ENCODE results near the gene KCNK15. TPM values are rescaled to one million over a fixed set of nuclear protein-coding genes. Genes with fewer than 3 reads are reported as not detected.
"Not testable (repeated sequence)": the region's sequence is repeated elsewhere in the genome, so short reads cannot be mapped to it uniquely, and the experiment has no call there.

The KCNK15 gene
- total RNA-seq (2022) (0.93 and 1.4 TPM in 2 replicates), Bru-seq, nascent RNA (percentile 34 among the genes with signal in this experiment), BruChase-seq, experiment 1, labeled RNA remaining after a 6-hour chase (percentile 15 among the genes with signal in this experiment), BruChase-seq, experiment 2, labeled RNA remaining after a 2-hour chase (percentile 15 among the genes with signal in this experiment)
- long read RNA-seq, transcript KCNK15-201 (2 exons, 2,599 nt) = major isoform, 6 of 7 reads
- long read RNA-seq, partial matches to known transcripts = 0 of 7 reads
- long read RNA-seq, other reads (novel, unspliced or antisense) = 1 of 7 reads

GRCh38 chr20:44745598-44746366, at the start of gene KCNK15:
KCNK15 (plus strand) TSS chr20:44745865; CDS start chr20:44745911, 46 bp downstream.
- H3K36me3 Mint-ChIP-seq (ENCODE audit: insufficient read depth, unreplicated experiment) = no peaks in the 10 kb centered on the region
- no TSS peak for BruUV-seq (replicated peaks)
- H3K27me3 Mint-ChIP-seq (ENCODE audit: insufficient read depth, unreplicated experiment) = peaks cover 60% of the 10 kb centered on the region
- POLR2A ChIA-PET = interaction anchor here (0.6 to 0.7 kb wide), 2 partner anchors 17 to 24 kb away, joined by 3 read pairs; no protein-coding TSS in a partner anchor
- H3K27ac Mint-ChIP-seq (ENCODE audit: low read depth, unreplicated experiment) = no peak within 1 kb of the TSS
- DNase-seq (ENCODE audit: unreplicated experiment) = no peak
- TF ChIP-seq, protein P1, sequence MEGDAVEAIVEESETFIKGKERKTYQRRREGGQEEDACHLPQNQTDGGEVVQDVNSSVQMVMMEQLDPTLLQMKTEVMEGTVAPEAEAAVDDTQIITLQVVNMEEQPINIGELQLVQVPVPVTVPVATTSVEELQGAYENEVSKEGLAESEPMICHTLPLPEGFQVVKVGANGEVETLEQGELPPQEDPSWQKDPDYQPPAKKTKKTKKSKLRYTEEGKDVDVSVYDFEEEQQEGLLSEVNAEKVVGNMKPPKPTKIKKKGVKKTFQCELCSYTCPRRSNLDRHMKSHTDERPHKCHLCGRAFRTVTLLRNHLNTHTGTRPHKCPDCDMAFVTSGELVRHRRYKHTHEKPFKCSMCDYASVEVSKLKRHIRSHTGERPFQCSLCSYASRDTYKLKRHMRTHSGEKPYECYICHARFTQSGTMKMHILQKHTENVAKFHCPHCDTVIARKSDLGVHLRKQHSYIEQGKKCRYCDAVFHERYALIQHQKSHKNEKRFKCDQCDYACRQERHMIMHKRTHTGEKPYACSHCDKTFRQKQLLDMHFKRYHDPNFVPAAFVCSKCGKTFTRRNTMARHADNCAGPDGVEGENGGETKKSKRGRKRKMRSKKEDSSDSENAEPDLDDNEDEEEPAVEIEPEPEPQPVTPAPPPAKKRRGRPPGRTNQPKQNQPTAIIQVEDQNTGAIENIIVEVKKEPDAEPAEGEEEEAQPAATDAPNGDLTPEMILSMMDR (IDR thresholded peaks at IDR 0.05; ENCODE audit: unreplicated experiment) = no peak
- intact Hi-C loops (cut with micrococcal nuclease) = no loop called here
- H3K9me3 Mint-ChIP-seq (ENCODE audit: unreplicated experiment) = no peaks in the 10 kb centered on the region
- CTCF ChIA-PET = interaction anchor here (0.6 to 5.8 kb wide), 6 partner anchors 8 to 897 kb away, joined by 4 to 102 read pairs (median 34); no protein-coding TSS in a partner anchor
- peaks cover 20% of the 10 kb centered on the region for H3K4me1 Mint-ChIP-seq (ENCODE audit: insufficient read depth, unreplicated experiment)
- H3K4me3 Mint-ChIP-seq (ENCODE audit: unreplicated experiment) = peak within 1 kb of the TSS; percentile 39

DNA sequence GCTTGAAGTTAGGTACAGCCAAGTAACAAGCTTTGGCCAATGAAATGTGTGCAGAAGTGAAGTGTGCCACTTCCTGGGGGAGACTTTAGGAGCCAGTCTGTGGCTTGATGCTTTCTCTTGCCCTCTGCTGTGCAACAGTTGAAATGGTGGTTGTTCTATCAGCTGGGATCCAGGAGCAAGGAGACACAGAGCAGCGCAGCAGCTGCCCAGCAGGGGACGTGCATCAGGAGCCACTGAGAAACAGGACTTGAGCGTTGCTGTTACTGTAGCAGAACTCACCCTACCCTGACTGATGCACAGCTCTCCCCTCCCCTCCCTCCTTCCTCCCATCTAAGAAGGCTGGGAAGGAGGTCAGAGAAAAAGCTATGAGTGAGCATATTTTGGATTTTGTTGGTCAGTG, 49.4 kb upstream of the KCNK15 start:
- Mint-ChIP-seq H3K27ac (ENCODE audit: low read depth, unreplicated experiment) (no peak overlapping the region), H3K9me3 (ENCODE audit: unreplicated experiment) (no peaks in the 10 kb centered on the region), H3K4me3 (ENCODE audit: unreplicated experiment) (no peak overlapping the region), H3K36me3 (ENCODE audit: insufficient read depth, unreplicated experiment) (no peaks in the 10 kb centered on the region), H3K4me1 (ENCODE audit: insufficient read depth, unreplicated experiment) (peaks cover 23% of the 10 kb centered on the region), H3K27me3 (ENCODE audit: insufficient read depth, unreplicated experiment) (no peaks in the 10 kb centered on the region)
- CTCF ChIA-PET = interaction anchor here (0.6 to 4.2 kb wide), 6 partner anchors 8 to 56 kb away, joined by 3 to 35 read pairs (median 4); no protein-coding TSS in a partner anchor
- intact Hi-C loops (cut with micrococcal nuclease) = no loop called here
- BruUV-seq (replicated peaks) = no TSS peak
- POLR2A ChIA-PET = interaction anchor here (1.0 to 1.1 kb wide), 2 partner anchors 24 to 33 kb away, joined by 3 to 4 read pairs; no protein-coding TSS in a partner anchor
- no peak for DNase-seq (ENCODE audit: unreplicated experiment)
- TF ChIP-seq, protein P1 (IDR thresholded peaks at IDR 0.05; ENCODE audit: unreplicated experiment) = no peak

DNA sequence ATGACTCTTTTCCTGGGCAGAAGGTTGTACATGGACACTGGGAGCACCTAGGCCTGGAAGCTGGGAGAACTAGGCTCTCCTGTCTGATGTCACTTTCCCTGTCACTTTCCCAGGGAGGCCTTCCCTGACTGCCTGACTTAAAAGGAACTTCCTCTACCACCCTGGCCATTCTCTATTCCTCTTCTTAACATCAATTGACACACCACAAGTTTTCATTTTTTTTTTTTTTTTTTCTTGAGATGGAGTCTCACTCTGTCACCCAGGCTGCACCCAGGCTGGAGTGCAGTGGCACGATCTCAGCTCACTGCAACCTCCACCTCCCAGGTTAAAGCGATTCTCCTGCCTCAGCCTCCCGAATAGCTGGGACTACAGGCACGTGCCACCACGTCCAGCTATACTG, 48.6 kb upstream of the KCNK15 start:
- H3K36me3 Mint-ChIP-seq (ENCODE audit: insufficient read depth, unreplicated experiment); intact Hi-C loops (cut with micrococcal nuclease); BruUV-seq (replicated peaks); DNase-seq (ENCODE audit: unreplicated experiment); H3K9me3 Mint-ChIP-seq (ENCODE audit: unreplicated experiment); H3K27ac Mint-ChIP-seq (ENCODE audit: low read depth, unreplicated experiment); H3K27me3 Mint-ChIP-seq (ENCODE audit: insufficient read depth, unreplicated experiment); H3K4me3 Mint-ChIP-seq (ENCODE audit: unreplicated experiment): not testable (repeated sequence)
- ChIA-PET CTCF (interaction anchor here (0.7 to 4.2 kb wide), 6 partner anchors 8 to 36 kb away, joined by 3 to 35 read pairs (median 4); no protein-coding TSS in a partner anchor), POLR2A (interaction anchor here (1.1 kb wide), 1 partner anchor 32 kb away, joined by 4 read pairs; no protein-coding TSS in a partner anchor)
- peaks cover 27% of the 10 kb centered on the region for H3K4me1 Mint-ChIP-seq (ENCODE audit: insufficient read depth, unreplicated experiment)

- POLR2A ChIA-PET = interaction anchor here (0.6 to 1.2 kb wide), 4 partner anchors 22 to 166 kb away, joined by 3 read pairs; no protein-coding TSS in a partner anchor
- TF ChIP-seq, protein P1 (IDR thresholded peaks at IDR 0.05; ENCODE audit: unreplicated experiment) = no peak
- no TSS peak for BruUV-seq (replicated peaks)
- intact Hi-C loops (cut with micrococcal nuclease) = no loop called here
- H3K4me3 Mint-ChIP-seq (ENCODE audit: unreplicated experiment) = no peak overlapping the region
- no peaks in the 10 kb centered on the region for H3K9me3 Mint-ChIP-seq (ENCODE audit: unreplicated experiment)
- CTCF ChIA-PET = interaction anchor here (0.5 to 1.3 kb wide), 3 partner anchors 12 to 26 kb away, joined by 3 to 8 read pairs (median 4); no protein-coding TSS in a partner anchor
- H3K36me3 Mint-ChIP-seq (ENCODE audit: insufficient read depth, unreplicated experiment) = no peaks in the 10 kb centered on the region
- no peak overlapping the region for H3K27ac Mint-ChIP-seq (ENCODE audit: low read depth, unreplicated experiment)
- no peaks in the 10 kb centered on the region for H3K27me3 Mint-ChIP-seq (ENCODE audit: insufficient read depth, unreplicated experiment)
- peaks cover 14% of the 10 kb centered on the region for H3K4me1 Mint-ChIP-seq (ENCODE audit: insufficient read depth, unreplicated experiment)
- no peak for DNase-seq (ENCODE audit: unreplicated experiment)
Observed at GRCh38 chr20:44698351-44698750, 47.3 kb upstream of the KCNK15 start.

Measured in MCF 10A (cell line).